GM18870 (cell line): ENCODE measurements around the gene PITPNM3.

Experiments used
- ATAC-seq: cut with Tn5 transposase; IDR thresholded peaks from one replicate; pipeline ENCODE4 v1.9.1; 2021; ENCODE audit warnings: moderate library complexity; ENCODE audit not compliant: unreplicated experiment

PITPNM3 gene

DNA sequence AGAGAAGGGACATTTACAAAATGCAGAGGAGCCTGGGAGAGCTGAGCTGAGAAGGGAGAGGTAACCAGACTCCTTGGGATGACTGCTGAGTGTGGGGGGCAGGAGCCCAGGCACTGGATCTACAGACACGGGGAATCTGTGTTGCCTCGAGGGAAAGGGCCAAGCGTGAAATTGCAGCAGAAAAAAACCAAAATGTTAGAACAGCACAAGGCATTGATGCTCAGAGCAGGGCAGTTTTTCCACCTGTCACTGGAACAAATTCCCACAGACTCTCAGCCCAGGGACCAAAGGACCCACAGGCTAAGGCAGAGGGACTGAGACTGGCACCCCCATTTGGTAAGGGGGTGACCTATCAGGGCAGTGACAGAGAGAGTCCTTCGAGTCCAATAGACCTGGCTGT lies 2.0 kb downstream of the PITPNM3 start:
- no peak for ATAC-seq

DNA sequence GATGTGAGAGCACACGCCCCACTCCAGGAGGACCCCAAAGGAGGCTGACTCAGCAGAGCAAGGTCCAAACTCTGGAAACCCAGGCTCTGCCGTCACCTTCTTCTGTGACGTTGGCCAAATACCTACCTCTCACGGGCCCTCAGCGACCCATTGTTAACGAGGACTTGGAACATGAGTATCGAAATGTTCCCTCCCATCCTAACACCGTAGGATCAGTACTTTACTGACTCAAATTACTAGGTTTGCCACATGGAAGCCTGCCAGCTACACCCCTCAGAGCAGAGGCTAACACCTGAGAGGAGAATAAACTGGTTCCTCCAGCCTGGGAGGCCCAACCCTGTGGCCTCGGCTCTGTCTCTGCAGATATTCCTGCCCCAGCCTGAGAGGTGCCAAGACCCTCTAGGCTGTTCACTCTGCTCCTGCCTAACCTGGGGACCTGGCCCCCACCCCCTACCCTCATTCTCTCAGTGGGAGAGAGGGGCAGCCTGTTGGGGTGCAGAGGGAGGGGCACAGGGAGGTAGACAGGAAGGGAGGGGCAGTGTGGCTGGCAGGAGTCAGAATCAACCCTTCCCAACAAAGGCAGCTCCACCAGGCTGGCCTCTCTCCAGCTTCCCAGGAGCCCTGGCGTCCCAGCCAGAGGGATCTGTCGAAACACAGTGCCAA lies 4.4 kb downstream of the PITPNM3 start:
- ATAC-seq = no peak

DNA sequence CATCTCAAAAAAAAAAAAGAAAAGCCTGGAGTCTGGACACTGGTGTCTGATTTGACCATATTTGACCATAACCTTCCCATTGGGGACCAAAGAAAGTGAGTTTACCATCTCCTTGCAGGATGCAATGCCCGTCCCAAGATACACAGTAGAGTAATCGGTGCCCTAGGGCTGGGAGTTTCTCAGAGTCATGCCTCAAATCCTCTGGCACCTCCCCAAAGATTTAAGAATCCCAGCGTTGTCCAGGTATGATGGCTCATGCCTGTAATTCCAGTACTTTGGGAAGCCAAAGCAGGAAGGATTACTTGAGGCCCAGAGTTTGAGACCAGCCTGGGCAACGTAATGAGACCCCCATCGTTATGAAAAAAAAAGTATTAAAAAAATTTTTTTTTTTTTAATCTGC lies 5.0 kb downstream of the PITPNM3 start:
- no peak for ATAC-seq

DNA sequence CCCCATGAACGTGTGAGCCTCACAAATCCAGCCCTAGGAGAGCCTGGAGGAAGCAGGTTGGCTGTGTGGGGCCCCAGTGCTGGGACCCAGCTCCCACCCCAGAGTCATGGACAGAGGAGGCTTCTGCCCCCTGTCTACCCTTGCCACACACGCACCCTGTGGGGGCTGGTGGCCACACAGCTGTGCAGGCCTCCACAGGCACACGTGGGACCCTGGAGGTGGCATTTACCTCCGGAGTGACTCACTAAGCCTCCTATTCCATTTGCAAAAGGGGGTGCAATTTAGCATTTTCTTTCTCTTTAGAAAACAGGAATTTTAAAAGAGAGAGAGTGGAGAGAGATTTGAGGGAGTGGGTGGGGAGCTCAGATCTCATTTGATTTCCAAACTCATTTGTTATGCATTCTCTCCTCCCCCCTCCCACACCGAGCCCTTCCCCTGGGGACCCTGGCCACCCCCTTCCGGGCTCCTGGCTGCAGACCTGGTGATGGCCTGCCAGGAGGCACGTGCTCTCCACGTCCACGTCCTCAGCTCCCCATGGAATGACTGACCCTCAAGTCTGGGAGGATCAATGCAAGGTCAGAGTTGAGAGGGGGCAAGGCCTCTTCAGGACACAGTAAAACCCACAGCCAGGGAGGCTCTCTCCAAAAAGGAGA lies 6.8 kb downstream of the PITPNM3 start:
- no peak for ATAC-seq

DNA sequence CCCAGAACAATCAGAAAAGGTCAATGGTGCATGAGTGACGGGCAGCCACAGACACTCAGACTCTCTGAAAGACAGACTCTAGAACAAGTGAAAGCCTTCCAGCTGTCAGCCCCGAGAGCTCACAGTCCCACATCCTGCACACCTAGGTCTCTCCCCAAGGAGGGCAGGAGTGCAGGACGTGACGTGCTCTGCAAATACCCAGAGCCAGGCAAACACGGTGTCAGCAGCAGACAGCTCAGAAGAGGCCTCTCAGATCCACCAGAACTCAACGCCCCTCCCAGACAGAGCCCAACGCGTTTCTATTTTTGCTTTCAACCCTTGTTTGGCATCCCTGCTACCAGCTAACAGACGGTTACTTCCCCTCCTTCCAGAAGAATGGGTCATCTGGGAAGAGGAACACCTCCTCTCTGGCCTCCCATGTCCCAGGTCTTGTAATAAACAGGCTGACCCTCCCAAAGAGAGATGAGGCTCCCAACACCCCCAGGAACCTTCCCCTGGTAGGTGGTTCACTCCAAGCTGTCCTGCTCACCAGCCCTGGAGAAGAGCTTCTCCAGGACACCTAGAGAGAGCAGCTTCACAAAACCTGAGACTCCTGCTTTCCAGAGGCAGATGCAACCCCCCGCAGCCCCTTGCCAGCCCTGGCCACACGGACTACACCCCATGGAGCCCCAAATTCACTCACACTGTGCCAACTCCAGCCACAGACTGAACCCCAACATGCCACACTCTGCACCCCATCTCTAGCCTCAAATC lies 7.6 kb downstream of the PITPNM3 start:
- no peak for ATAC-seq

DNA sequence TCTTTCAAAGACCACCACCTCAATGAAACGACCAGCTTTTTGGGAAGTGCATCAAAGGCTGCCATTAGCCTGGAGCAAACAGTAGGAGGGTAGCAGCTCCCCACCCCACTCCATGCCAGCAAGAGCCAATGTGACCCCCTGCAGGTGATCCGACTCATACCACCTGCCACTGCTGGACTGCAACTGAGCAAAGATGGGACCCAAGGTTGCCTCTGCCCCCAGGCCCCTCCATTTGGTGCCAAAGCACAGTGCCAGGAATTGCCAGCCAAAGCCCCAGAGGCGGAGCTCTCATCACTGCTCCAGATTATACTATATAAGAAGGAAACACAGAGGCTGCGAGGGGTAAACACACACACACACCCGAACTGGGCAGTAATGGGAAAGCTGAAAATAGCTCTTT lies 8.3 kb downstream of the PITPNM3 start:
- ATAC-seq = no peak

DNA sequence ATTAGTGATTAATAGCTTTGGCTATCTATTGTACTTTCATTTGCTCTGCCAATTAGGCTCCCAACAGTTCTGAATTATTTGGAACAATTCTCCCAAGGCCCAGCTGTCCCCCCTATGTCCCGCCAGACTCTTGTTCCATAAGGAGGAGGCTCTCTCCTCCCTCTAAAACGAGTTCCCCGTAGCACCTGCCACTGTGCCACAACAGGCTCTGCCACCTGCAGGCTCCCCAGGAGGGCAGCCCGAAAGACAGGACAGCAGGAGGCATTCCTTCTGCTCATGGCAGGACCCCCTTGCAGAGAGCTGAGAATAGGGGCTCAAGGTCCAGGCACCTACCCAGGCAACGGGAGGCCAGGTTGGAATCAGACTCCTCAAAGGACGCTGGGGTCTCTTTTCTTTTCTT lies 9.0 kb downstream of the PITPNM3 start:
- no peak for ATAC-seq

DNA sequence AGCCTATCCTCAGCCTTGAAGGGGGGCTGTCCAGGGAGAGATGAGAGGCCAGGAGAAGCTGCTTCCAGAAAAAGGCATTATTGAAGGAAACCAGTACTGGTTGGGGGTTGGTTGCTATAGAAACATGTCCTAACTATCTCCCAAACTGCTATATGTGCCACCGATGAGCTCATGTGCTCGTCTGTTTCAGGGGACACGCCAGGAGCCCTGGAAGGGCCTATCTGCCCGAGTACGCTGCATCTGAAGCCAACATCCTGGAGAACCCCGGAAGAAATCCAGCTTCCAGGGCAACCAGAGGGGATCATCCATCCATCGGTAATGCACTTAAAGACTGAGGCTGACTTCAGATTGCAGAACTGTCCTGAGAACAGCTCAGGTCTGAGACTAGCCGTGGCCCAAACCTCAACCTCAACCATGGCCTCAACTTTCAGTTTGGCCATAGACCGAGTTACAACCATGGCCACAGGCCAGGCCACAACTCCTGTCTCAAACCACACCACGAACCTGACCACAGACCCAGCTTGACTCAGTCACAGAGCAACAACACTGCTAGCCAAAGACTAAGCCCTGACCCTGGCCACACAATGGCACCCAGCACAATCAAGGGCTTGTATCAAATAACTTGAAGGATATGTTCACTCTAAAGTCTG lies 10.2 kb downstream of the PITPNM3 start:
- no peak for ATAC-seq

DNA sequence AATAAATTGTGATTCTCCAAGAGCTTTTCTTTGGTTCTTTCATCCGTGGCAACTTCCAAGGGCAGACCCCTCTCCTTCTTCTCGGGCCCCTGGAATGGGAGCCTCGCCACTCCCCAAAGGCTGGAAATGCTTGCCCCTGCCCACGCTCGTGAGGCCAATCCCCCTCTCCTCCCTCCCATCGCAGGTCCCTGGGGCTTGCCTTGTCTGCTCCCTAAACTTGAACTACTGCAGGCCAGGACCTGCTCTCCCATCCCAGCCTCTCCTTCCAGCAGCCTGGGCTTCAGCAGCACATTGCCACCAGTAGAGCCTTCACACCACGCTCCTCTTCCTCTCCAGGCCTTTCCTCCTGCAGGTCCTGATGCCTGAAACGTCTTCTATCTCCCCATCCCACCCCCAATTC lies 11.1 kb downstream of the PITPNM3 start:
- ATAC-seq = no peak

DNA sequence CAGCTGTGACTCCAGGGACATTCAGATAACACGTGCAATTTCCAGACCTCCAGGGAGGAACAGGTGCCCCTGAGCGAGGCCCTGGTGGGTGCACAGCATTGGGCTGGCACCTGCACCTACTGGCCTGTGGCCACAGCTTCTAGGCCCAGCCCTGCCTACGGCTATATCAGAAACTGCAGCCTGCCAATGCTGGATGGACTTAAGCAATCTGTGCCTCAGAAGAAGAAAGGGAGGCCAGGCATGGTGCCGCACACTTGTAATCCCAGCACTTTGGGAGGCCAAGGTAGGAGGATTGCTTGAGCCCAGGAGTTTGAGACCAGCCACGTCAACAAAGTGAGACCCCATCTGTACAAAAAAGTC lies 12.4 kb downstream of the PITPNM3 start:
- no peak for ATAC-seq

DNA sequence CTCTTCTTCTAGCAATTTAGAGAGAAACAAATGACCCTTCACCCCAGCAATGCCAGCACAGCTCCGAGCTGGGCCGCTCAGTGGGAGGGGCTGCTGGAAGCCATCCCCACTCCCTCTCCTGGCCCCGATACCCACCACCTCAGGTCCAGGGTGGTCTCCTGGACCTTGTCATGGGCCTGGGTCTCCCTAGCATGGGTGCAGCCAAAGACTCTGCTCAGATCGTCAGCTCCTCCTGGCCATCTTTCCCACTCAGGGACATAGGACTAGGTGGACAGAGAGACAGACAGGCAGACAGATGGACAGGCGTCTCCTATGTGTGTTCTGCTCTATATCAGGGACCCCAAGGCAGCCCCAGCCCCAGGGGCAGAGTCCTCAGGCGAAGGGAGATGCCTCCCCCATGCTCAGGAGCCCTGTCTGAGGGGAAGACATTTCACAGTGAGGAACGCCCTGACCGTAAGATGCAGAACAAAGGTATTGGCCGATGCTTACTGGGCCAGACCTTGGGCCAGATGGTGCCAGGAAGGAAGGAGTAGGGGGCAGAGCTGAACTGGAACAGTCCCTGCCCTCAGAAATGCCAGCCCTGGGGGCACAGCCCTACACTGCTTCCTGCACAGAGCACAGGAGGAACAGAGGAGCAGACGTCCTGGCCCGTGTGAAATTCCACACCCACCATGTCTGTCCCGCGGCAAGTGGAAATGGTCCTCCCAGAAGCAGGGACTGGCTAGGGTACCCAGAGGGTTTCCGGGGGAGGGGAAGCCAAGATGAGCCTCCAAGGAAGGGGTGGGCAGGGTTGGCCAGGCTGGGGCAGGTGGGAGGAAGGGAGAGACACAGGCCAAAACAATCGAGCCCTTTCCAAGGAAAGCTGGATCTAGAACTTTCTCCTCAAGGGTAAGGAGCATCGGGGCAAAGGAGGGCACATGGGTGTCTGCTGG lies 13.0 kb downstream of the PITPNM3 start:
- ATAC-seq = no peak

DNA sequence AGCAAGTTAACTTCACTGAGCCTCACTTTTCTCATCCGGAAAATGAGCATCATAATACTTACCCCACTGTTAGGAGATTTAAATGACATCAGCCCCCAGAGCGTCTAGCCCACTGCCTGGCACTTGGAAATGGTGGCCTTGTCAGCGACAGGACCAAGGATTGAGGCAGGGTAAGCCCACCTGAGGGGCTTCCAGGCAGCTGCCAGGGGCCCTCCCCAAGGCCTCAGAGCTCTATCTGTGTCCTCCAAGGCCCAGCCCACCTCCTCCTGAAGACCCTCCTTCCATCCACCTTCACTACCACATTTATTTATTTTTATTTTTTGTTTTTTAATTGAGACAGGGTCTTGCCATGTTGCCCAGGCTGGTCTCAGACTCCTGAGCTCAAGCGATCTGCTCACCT lies 13.8 kb downstream of the PITPNM3 start:
- ATAC-seq = no peak

DNA sequence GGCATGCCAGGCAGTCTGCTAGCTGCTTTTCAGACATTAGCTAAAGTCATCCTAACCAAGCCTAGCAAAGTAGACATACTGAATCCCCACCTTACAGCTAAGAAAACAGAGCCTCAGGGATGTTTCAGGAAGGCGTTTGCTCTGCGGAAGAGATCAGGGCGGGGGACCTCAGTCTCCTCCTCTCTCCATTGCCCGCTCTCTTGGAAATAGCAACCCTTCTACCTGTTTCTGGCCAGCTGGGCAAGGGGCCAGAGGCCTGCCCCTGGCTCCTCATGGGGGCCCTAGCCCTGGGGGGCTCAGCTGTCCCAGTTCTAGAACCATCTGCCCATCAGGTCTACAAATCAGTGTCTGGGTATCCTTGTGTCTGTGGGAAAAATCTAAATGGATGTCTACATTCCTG lies 14.5 kb downstream of the PITPNM3 start:
- ATAC-seq = no peak

DNA sequence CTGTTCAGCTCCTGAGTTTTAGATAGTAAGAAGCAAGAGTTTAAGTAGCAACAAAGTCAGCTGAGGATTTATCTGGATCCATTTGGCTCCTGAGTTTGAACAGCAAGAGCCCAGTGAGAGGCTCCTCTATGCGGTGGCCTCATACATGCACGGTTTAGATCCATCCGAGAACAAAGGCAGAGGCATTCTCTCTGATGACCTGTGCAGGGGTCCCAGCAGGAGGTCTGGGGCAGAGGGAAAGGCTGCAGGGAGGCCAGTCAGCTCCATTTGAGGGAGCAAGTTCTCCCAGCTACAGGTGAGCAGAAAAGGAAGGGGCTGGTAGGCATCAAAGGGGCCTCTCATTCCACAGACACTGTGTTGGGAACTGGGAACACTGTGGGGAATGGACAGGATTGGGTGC lies 16.5 kb downstream of the PITPNM3 start:
- ATAC-seq = no peak

DNA sequence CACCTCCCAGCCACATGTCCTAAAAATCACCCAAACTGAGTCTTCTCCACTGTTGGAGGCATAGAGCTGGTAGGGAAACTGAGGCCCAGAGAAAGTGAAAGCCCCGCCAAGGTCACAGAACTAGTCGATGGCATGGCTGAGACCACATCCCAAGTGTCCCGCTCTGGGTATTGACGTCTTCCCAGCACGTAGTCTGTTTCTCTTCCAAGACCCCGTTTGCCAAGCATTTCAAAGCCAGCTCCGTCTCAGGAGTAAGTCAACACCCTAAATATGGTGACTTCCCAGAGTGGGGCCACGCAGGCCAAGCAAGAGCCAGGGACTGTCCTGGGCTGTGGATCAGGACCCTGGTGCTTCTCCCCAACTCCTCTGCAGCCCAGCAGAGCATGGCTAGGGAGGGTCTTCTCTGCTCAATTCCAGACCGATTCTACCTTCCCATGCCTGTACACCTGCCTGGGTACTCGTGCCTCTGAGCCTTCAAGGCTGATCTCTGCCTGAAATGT lies 19.7 kb downstream of the PITPNM3 start:
- ATAC-seq = no peak

DNA sequence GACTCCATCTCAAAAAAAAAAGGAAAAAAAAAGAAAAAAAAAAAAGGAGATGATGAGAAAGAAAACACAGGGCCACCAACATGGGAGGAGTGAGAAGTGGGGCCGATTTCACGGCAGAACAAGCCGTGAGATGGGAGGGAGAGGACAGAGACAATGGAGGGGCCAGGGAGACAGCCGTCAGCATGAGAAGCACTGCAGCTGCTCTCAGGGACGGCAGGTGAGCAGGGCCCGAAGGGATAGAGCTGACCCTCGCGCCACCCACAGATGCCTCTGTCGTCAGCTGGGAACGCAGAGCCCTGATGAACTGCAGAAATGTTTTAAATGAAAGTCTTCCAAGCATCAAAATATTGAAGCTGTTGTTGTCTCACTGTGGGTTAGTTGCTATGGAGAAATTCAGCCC lies 20.3 kb downstream of the PITPNM3 start:
- no peak for ATAC-seq

DNA sequence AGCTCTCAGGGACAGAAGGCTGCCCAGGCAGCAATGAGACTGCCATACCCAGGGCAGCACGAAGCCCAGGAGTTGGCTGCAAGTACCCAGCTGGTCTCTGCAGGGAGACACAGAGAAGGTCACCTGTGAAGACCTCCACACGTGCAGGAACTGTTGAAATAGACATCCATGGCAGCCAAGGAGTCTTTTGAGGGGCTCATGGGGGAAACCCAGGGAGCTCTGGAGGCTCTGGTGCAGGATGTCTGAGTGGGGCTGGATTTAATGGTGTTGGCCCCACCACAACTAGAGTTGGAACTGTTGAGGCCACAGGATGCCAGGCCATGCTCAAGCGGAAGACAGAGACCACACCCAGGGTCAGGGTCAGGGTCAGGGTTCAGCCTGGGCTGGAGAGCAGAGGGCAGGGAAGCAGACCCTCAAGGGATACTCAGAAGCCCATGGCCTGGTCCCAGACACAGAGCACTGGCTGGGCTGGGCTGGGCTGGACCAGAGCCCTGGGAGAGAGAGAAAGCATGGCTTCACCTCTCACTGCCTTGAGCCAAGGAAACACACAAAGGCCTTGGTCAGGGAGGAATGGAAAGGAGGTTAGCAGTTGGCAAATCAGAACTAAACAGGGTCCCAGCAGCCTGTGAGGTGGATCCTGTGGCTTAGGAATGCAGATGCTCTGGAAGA lies 21.4 kb downstream of the PITPNM3 start:
- no peak for ATAC-seq

DNA sequence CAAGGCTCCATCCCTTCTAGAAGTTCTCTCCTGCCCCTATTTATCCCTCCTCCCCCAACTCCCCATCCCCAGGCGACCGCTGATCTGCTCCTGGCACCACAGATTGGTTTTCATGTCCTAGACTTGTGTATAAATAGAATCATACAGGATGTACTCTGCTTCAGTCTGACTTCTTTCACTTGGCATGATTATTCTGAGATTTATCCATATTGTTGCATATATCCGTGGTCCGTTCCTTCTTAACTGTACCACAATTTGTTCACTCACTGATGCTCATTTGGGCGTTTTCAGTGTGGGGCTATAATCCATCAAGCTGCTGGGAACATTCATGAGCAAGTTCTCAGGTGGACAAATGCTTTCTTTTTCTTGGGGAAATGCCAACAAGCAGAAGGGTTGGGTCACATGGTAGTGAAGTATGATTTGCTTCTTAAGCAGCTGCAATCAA lies 23.9 kb downstream of the PITPNM3 start:
- no peak for ATAC-seq

DNA sequence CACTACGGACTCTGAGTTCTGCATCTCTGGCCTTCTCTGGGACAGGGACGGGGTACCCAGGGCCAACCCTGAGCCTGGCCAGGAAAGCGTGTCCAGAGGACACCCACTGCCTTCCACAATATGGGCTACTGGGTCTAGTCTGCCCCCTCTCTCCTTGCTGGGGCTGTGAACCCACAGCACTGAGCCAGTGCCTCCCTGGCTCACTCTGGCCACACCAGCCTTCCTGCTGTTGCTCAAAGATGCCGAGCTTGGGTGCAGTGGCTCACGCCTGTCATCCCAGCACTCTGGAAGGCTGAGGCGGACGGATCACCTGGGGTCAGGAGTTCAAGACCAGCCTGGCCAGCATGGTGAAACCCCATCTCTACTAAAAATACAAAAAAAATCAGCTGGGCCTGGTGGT lies 24.8 kb downstream of the PITPNM3 start:
- ATAC-seq = no peak

DNA sequence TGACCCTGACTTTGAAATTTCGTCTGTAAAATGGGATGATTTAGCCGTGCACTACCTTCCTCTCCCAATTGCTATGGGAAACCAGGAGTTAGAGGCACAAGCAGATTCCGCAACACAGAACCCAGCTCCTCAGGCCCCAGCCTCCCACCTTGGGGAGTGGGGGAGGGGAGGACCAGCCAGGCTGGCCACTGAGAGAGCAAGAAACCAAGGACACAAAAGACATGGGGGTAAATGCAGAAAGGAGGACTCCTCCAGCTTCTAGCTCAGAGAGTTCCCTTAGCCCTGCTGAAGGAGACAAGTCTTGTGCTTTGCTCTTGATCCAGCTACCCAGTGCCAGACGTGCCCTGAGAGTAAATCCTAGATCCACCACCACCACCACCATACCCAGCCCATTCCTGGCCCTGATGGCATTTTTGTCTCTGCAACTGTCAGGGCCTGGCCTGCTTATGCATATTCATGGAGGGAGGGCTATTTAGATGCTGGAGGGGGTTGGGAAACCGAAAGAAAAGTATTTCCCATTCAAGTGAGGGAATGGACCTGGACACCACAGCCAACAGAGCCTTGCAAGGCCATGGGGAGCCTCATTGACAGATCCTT lies 25.9 kb downstream of the PITPNM3 start:
- no peak for ATAC-seq
